ENCODE measurements around the gene EGR4.

DNA sequence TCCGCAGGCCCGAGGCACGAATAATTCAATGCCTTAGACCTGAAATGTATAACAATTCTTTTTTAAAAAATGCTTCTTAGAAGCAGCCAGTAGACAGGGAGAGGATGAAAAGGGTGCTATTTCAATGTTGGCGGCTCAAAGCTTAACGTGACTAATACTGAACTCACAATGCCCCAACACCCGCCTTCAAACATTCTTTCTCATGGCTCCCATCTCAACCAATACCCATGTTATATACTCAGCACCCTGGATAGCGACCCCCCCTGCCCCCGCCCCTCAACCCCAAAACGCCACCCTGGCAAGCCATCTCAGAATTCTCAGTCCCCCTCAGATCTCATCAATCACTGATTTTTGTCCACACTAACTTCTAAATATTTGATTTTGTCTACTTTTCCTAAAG is 13.5 kb downstream of the EGR4 start:
- TF ChIP-seq, protein P1, sequence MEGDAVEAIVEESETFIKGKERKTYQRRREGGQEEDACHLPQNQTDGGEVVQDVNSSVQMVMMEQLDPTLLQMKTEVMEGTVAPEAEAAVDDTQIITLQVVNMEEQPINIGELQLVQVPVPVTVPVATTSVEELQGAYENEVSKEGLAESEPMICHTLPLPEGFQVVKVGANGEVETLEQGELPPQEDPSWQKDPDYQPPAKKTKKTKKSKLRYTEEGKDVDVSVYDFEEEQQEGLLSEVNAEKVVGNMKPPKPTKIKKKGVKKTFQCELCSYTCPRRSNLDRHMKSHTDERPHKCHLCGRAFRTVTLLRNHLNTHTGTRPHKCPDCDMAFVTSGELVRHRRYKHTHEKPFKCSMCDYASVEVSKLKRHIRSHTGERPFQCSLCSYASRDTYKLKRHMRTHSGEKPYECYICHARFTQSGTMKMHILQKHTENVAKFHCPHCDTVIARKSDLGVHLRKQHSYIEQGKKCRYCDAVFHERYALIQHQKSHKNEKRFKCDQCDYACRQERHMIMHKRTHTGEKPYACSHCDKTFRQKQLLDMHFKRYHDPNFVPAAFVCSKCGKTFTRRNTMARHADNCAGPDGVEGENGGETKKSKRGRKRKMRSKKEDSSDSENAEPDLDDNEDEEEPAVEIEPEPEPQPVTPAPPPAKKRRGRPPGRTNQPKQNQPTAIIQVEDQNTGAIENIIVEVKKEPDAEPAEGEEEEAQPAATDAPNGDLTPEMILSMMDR (IDR thresholded peaks at IDR 0.05 in 8 of 11, conservative IDR thresholded peaks at IDR 0.05 in 3 of 11), result no peak
- no peak for TF ChIP-seq POLR2A (IDR thresholded peaks at IDR 0.05)
- TF ChIP-seq POLR2AphosphoS5 (IDR thresholded peaks at IDR 0.05), result no peak
